GM12878 (cell line): ENCODE measurements around the gene AATF. TPM values are rescaled to one million over a fixed set of nuclear protein-coding genes. Genes with fewer than 3 reads are reported as not detected.

Source experiments
- ATF3 ChIP-seq: IDR thresholded peaks from 2 replicates; pipeline ENCODE4 v1.6.1; 2011; ENCODE audit warnings: low read depth, mild to moderate bottlenecking, low read length, moderate library complexity, borderline replicate concordance; ENCODE audit errors: extremely low read depth
- BCL11A ChIP-seq: IDR thresholded peaks from 2 replicates; pipeline ENCODE4 v1.6.1; 2011; ENCODE audit warnings: low read depth, low read length
- BHLHE40 ChIP-seq, 2 experiments: fragments of 450-650 bp in 1 of 2; IDR thresholded peaks; 2 replicates each; pipeline ENCODE4 v1.6.1; 2011 to 2017; ENCODE audit warnings: low read depth in 2 of 2, borderline replicate concordance in 1 of 2, improper control_type of control experiment in 1 of 2, low read length in 1 of 2, mild to moderate bottlenecking in 1 of 2
- CREB1 ChIP-seq: IDR thresholded peaks from 2 replicates; pipeline ENCODE4 v1.6.1; 2012; ENCODE audit warnings: low read depth, mild to moderate bottlenecking, inconsistent platforms
- E4F1 ChIP-seq: fragments of 450-650 bp; IDR thresholded peaks from 2 replicates; pipeline ENCODE4 v1.6.1; 2018; ENCODE audit warnings: borderline replicate concordance, mild to moderate bottlenecking; ENCODE audit not compliant: partially characterized antibody
- EED ChIP-seq: sonication (generic); IDR thresholded peaks from 2 replicates; pipeline ENCODE4 v1.6.1; 2016; ENCODE audit warnings: antibody characterized with exemption, low read depth
- HSF1 ChIP-seq: fragments of 150-350 bp; IDR thresholded peaks from 2 replicates; pipeline ENCODE4 v1.6.1; 2014; ENCODE audit warnings: mild to moderate bottlenecking, low read depth, low read length
- IKZF1 ChIP-seq: fragments of 450-650 bp; conservative IDR thresholded peaks from 2 replicates; pipeline ENCODE4 v1.6.1; 2017; ENCODE audit warnings: antibody characterized with exemption, mild to moderate bottlenecking
- NFYB ChIP-seq: IDR thresholded peaks from 2 replicates; pipeline ENCODE4 v1.6.1; 2011; ENCODE audit warnings: low read depth, mild to moderate bottlenecking, low read length, improper control_type of control experiment, moderate library complexity; ENCODE audit not compliant: insufficient read depth
- NRF1 ChIP-seq: conservative IDR thresholded peaks from 2 replicates; pipeline ENCODE4 v1.6.1; 2011; ENCODE audit warnings: mild to moderate bottlenecking, low read depth, low read length, improper control_type of control experiment
- PAX5 ChIP-seq: IDR thresholded peaks from 2 replicates; pipeline ENCODE4 v1.6.1; 2011; ENCODE audit warnings: low read depth, low read length, borderline replicate concordance
- RBBP5 ChIP-seq: fragments of 200-600 bp; sonication (generic); conservative IDR thresholded peaks from 2 replicates; pipeline ENCODE4 v1.6.1; 2016
- RELB ChIP-seq: fragments of 450-650 bp; IDR thresholded peaks from 2 replicates; pipeline ENCODE4 v1.6.1; 2017; ENCODE audit warnings: low read depth, mild to moderate bottlenecking, moderate library complexity
- SREBF1 ChIP-seq: IDR thresholded peaks from 2 replicates; pipeline ENCODE4 v1.6.1; 2012; ENCODE audit warnings: mild to moderate bottlenecking, low read length
- SREBF2 ChIP-seq: IDR thresholded peaks from 2 replicates; pipeline ENCODE4 v1.6.1; 2012; ENCODE audit warnings: mild to moderate bottlenecking, low read length
- ZNF207 ChIP-seq: fragments of 450-650 bp; IDR thresholded peaks from 2 replicates; pipeline ENCODE4 v1.6.1; 2014; ENCODE audit warnings: antibody characterized with exemption, mild to moderate bottlenecking, borderline replicate concordance
- ZNF217 ChIP-seq: fragments of 450-650 bp; IDR thresholded peaks from 2 replicates; pipeline ENCODE4 v1.6.1; 2017; ENCODE audit warnings: antibody characterized with exemption, mild to moderate bottlenecking
- ZNF274 ChIP-seq: IDR thresholded peaks from one replicate; pipeline ENCODE4 v1.8.0; 2011; ENCODE audit not compliant: insufficient read length, insufficient read depth
- polyA plus RNA-seq, 11 experiments: library from polyadenylated mRNA; depleted of rRNA in 4 of 11; unstranded in 6 of 11; stranded (reverse) in 5 of 11; fragments of >200 nt; fragmentation: Nextera tagmentation in 4 of 11; fragmentation: Illumina TruSeq in 1 of 11; extraction: Ambion mirVana in 4 of 11; extraction: Trizol in 1 of 11; gene quantifications; 1 replicate in 1 of 11; 2 replicates in 10 of 11; pipeline versions ENCODE4 v1.2.1 to v1.2.3, GENCODE V29; 2011 to 2016; ENCODE audit warnings: inconsistent platforms in 2 of 11, missing spikeins in 2 of 11, low read depth in 1 of 11
- total RNA-seq, 4 experiments: library from RNA; depleted of rRNA in 3 of 4; stranded (reverse); fragments of >200 nt in 3 of 4; fragmentation: Illumina TruSeq in 1 of 4; extraction: Trizol in 1 of 4; gene quantifications; 2 replicates each; pipeline versions ENCODE4 v1.2.1 to v1.2.3, GENCODE V29; 2013 to 2021
- TF ChIP-seq, protein P1 (sequence below): fragments of 450-650 bp; IDR thresholded peaks from 2 replicates; pipeline ENCODE4 v1.6.1; 2017; ENCODE audit warnings: mild to moderate bottlenecking
- TF ChIP-seq, protein P2 (sequence below), 3 experiments: IDR thresholded peaks in 2 of 3; conservative IDR thresholded peaks in 1 of 3; 2 replicates each; pipeline ENCODE4 v1.5.1; 2011; ENCODE audit warnings: low read depth in 3 of 3, low read length in 3 of 3, mild to moderate bottlenecking in 3 of 3, control low read depth in 2 of 3, moderate library complexity in 2 of 3, inconsistent platforms in 1 of 3, mixed read lengths in 1 of 3; ENCODE audit not compliant: control insufficient read depth in 2 of 3, insufficient read depth in 1 of 3; ENCODE audit errors: extremely low read depth in 1 of 3

AATF gene
- total and polyA plus RNA-seq, 10 of the 15 experiments (the other 5 are each of a cell fraction or from before 2014, with no cell fraction given), result 36.8 to 110 (median 77.9) TPM

GRCh38 chr17:37025847-37026530, 77.2 kb downstream of the AATF start (continued):
- TF ChIP-seq BCL11A (peak; percentile 85), HSF1 (no peak), RELB (no peak), BHLHE40 (IDR thresholded peaks at IDR 0.05; ENCODE audit: borderline replicate concordance in 1 of 2, low read depth in 2 of 2, low read length in 1 of 2) (no peak), ZNF207 (no peak), ZNF274 (no peak), NRF1 (no peak), IKZF1 (no peak; the same call in 1 of the 2 replicates), PAX5 (peak; percentile 60; the same call in 1 of the 2 replicates), CREB1 (peak; percentile 53; the same call in 1 of the 2 replicates), SREBF2 (no peak), ATF3 (no peak), ZNF217 (no peak), EED (peak; percentile 50; the same call in 1 of the 2 replicates), NFYB (no peak), SREBF1 (no peak), RBBP5 (no peak), E4F1 (no peak)
- TF ChIP-seq, protein P1, sequence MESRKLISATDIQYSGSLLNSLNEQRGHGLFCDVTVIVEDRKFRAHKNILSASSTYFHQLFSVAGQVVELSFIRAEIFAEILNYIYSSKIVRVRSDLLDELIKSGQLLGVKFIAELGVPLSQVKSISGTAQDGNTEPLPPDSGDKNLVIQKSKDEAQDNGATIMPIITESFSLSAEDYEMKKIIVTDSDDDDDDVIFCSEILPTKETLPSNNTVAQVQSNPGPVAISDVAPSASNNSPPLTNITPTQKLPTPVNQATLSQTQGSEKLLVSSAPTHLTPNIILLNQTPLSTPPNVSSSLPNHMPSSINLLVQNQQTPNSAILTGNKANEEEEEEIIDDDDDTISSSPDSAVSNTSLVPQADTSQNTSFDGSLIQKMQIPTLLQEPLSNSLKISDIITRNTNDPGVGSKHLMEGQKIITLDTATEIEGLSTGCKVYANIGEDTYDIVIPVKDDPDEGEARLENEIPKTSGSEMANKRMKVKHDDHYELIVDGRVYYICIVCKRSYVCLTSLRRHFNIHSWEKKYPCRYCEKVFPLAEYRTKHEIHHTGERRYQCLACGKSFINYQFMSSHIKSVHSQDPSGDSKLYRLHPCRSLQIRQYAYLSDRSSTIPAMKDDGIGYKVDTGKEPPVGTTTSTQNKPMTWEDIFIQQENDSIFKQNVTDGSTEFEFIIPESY, result no peak
- TF ChIP-seq, protein P2, sequence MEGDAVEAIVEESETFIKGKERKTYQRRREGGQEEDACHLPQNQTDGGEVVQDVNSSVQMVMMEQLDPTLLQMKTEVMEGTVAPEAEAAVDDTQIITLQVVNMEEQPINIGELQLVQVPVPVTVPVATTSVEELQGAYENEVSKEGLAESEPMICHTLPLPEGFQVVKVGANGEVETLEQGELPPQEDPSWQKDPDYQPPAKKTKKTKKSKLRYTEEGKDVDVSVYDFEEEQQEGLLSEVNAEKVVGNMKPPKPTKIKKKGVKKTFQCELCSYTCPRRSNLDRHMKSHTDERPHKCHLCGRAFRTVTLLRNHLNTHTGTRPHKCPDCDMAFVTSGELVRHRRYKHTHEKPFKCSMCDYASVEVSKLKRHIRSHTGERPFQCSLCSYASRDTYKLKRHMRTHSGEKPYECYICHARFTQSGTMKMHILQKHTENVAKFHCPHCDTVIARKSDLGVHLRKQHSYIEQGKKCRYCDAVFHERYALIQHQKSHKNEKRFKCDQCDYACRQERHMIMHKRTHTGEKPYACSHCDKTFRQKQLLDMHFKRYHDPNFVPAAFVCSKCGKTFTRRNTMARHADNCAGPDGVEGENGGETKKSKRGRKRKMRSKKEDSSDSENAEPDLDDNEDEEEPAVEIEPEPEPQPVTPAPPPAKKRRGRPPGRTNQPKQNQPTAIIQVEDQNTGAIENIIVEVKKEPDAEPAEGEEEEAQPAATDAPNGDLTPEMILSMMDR (IDR thresholded peaks at IDR 0.05 in 2 of 3, conservative IDR thresholded peaks at IDR 0.05 in 1 of 3; ENCODE audit: control insufficient read depth in 2 of 3, extremely low read depth in 1 of 3, insufficient read depth in 1 of 3, low read depth in 3 of 3, low read length in 3 of 3), result no peak
